ENCODE data around the gene SIL1.
"Not testable (repeated sequence)": the region's sequence is repeated elsewhere in the genome, so short reads cannot be mapped to it uniquely, and the experiment has no call there.

Gene SIL1

GRCh38 chr5:139174382-139174781 lies 23.8 kb downstream of the SIL1 start:
- H3K36me3 Mint-ChIP-seq (ENCODE audit: low read depth); H3K4me3 Mint-ChIP-seq; H3K27ac Mint-ChIP-seq; H3K27me3 Mint-ChIP-seq (ENCODE audit: low read depth); H3K9me3 Mint-ChIP-seq; H3K4me1 Mint-ChIP-seq (ENCODE audit: low read depth): not testable (repeated sequence)

GRCh38 chr5:139171779-139172404 lies 26.3 kb downstream of the SIL1 start:
- Mint-ChIP-seq H3K36me3 (ENCODE audit: low read depth) (peaks cover 4% of the 10 kb centered on the region), H3K27ac (no peak overlapping the region), H3K27me3 (ENCODE audit: low read depth) (no peaks in the 10 kb centered on the region), H3K4me3 (no peak overlapping the region), H3K9me3 (peaks cover 6% of the 10 kb centered on the region), H3K4me1 (ENCODE audit: low read depth) (no peaks in the 10 kb centered on the region)

GRCh38 chr5:139167952-139168720 lies 30.0 kb downstream of the SIL1 start:
- H3K36me3 Mint-ChIP-seq (ENCODE audit: low read depth), result peaks cover 4% of the 10 kb centered on the region
- no peaks in the 10 kb centered on the region for H3K4me1 Mint-ChIP-seq (ENCODE audit: low read depth)
- H3K9me3 Mint-ChIP-seq, result peaks cover 6% of the 10 kb centered on the region
- no peaks in the 10 kb centered on the region for H3K27me3 Mint-ChIP-seq (ENCODE audit: low read depth)
- H3K4me3 Mint-ChIP-seq, result no peak overlapping the region
- no peak overlapping the region for H3K27ac Mint-ChIP-seq

- Mint-ChIP-seq H3K27me3 (ENCODE audit: low read depth) (no peaks in the 10 kb centered on the region), H3K4me3 (no peak overlapping the region), H3K9me3 (peaks cover 6% of the 10 kb centered on the region), H3K27ac (no peak overlapping the region), H3K4me1 (ENCODE audit: low read depth) (no peaks in the 10 kb centered on the region), H3K36me3 (ENCODE audit: low read depth) (peaks cover 4% of the 10 kb centered on the region)
Observed at GRCh38 chr5:139167533-139167932, 30.6 kb downstream of the SIL1 start.

GRCh38 chr5:139167063-139167462 lies 31.1 kb downstream of the SIL1 start:
- no peaks in the 10 kb centered on the region for H3K27me3 Mint-ChIP-seq (ENCODE audit: low read depth)
- H3K4me3 Mint-ChIP-seq, result no peak overlapping the region
- peaks cover 4% of the 10 kb centered on the region for H3K36me3 Mint-ChIP-seq (ENCODE audit: low read depth)
- peaks cover 5% of the 10 kb centered on the region for H3K9me3 Mint-ChIP-seq
- H3K4me1 Mint-ChIP-seq (ENCODE audit: low read depth), result no peaks in the 10 kb centered on the region
- H3K27ac Mint-ChIP-seq, result no peak overlapping the region

- not testable (repeated sequence) for H3K36me3 Mint-ChIP-seq (ENCODE audit: low read depth); H3K27ac Mint-ChIP-seq; H3K4me3 Mint-ChIP-seq; H3K4me1 Mint-ChIP-seq (ENCODE audit: low read depth); H3K27me3 Mint-ChIP-seq (ENCODE audit: low read depth); H3K9me3 Mint-ChIP-seq
Observed at GRCh38 chr5:139164897-139165296, 33.3 kb downstream of the SIL1 start.

- no peak overlapping the region for H3K4me3 Mint-ChIP-seq
- no peak overlapping the region for H3K27ac Mint-ChIP-seq
- H3K27me3 Mint-ChIP-seq (ENCODE audit: low read depth), result peaks cover 3% of the 10 kb centered on the region
- H3K36me3 Mint-ChIP-seq (ENCODE audit: low read depth), result no peaks in the 10 kb centered on the region
- H3K9me3 Mint-ChIP-seq, result no peaks in the 10 kb centered on the region
- no peaks in the 10 kb centered on the region for H3K4me1 Mint-ChIP-seq (ENCODE audit: low read depth)
Observed at GRCh38 chr5:139164020-139164419, 34.1 kb downstream of the SIL1 start.

GRCh38 chr5:139162448-139162847 lies 35.7 kb downstream of the SIL1 start:
- H3K9me3 Mint-ChIP-seq, result no peaks in the 10 kb centered on the region
- H3K4me1 Mint-ChIP-seq (ENCODE audit: low read depth), result no peaks in the 10 kb centered on the region
- no peaks in the 10 kb centered on the region for H3K36me3 Mint-ChIP-seq (ENCODE audit: low read depth)
- H3K4me3 Mint-ChIP-seq, result no peak overlapping the region
- H3K27me3 Mint-ChIP-seq (ENCODE audit: low read depth), result peaks cover 6% of the 10 kb centered on the region
- no peak overlapping the region for H3K27ac Mint-ChIP-seq

- Mint-ChIP-seq H3K27ac (no peak overlapping the region), H3K27me3 (ENCODE audit: low read depth) (peaks cover 6% of the 10 kb centered on the region), H3K4me3 (no peak overlapping the region), H3K36me3 (ENCODE audit: low read depth) (no peaks in the 10 kb centered on the region), H3K9me3 (no peaks in the 10 kb centered on the region), H3K4me1 (ENCODE audit: low read depth) (no peaks in the 10 kb centered on the region)
Observed at GRCh38 chr5:139158791-139159190, 39.4 kb downstream of the SIL1 start.

GRCh38 chr5:139157556-139157955 lies 40.6 kb downstream of the SIL1 start:
- Mint-ChIP-seq H3K9me3 (no peaks in the 10 kb centered on the region), H3K4me1 (ENCODE audit: low read depth) (no peaks in the 10 kb centered on the region), H3K27ac (no peak overlapping the region), H3K4me3 (no peak overlapping the region), H3K36me3 (ENCODE audit: low read depth) (no peaks in the 10 kb centered on the region), H3K27me3 (ENCODE audit: low read depth) (peaks cover 6% of the 10 kb centered on the region)

- H3K27me3 Mint-ChIP-seq (ENCODE audit: low read depth), result peaks cover 6% of the 10 kb centered on the region
- no peaks in the 10 kb centered on the region for H3K36me3 Mint-ChIP-seq (ENCODE audit: low read depth)
- H3K4me3 Mint-ChIP-seq, result no peak overlapping the region
- no peak overlapping the region for H3K27ac Mint-ChIP-seq
- H3K4me1 Mint-ChIP-seq (ENCODE audit: low read depth), result no peaks in the 10 kb centered on the region
- H3K9me3 Mint-ChIP-seq, result no peaks in the 10 kb centered on the region
Observed at GRCh38 chr5:139156814-139157213, 41.4 kb downstream of the SIL1 start.

GRCh38 chr5:139155333-139155732 lies 42.8 kb downstream of the SIL1 start:
- H3K9me3 Mint-ChIP-seq, result no peaks in the 10 kb centered on the region

GRCh38 chr5:139151902-139152301 lies 46.3 kb downstream of the SIL1 start:
- Mint-ChIP-seq H3K36me3 (ENCODE audit: low read depth) (no peaks in the 10 kb centered on the region), H3K4me3 (no peak overlapping the region), H3K9me3 (no peaks in the 10 kb centered on the region), H3K4me1 (ENCODE audit: low read depth) (peaks cover 4% of the 10 kb centered on the region), H3K27ac (no peak overlapping the region), H3K27me3 (ENCODE audit: low read depth) (no peaks in the 10 kb centered on the region)

More at GRCh38 chr5:139155333-139155732, 42.8 kb downstream of the SIL1 start:
- Mint-ChIP-seq H3K36me3 (ENCODE audit: low read depth) (no peaks in the 10 kb centered on the region), H3K4me1 (ENCODE audit: low read depth) (peaks cover under 1% of the 10 kb centered on the region), H3K27me3 (ENCODE audit: low read depth) (peaks cover 6% of the 10 kb centered on the region), H3K4me3 (no peak overlapping the region), H3K27ac (no peak overlapping the region)

GRCh38 chr5:139150367-139150999 lies 47.7 kb downstream of the SIL1 start:
- Mint-ChIP-seq H3K36me3 (ENCODE audit: low read depth) (no peaks in the 10 kb centered on the region), H3K9me3 (no peaks in the 10 kb centered on the region), H3K4me1 (ENCODE audit: low read depth) (peaks cover 4% of the 10 kb centered on the region), H3K27me3 (ENCODE audit: low read depth) (no peaks in the 10 kb centered on the region), H3K27ac (no peak overlapping the region), H3K4me3 (no peak overlapping the region)
